IPS DF 4.7 (cell line): ENCODE data around the gene ODAD4.

ENCODE experiments used
- DNase-seq: peaks from one replicate; pipeline ENCODE4 v3.0.0-alpha.2; 2013; ENCODE audit warnings: low spot score; ENCODE audit errors: extremely low read depth

Gene ODAD4

DNA sequence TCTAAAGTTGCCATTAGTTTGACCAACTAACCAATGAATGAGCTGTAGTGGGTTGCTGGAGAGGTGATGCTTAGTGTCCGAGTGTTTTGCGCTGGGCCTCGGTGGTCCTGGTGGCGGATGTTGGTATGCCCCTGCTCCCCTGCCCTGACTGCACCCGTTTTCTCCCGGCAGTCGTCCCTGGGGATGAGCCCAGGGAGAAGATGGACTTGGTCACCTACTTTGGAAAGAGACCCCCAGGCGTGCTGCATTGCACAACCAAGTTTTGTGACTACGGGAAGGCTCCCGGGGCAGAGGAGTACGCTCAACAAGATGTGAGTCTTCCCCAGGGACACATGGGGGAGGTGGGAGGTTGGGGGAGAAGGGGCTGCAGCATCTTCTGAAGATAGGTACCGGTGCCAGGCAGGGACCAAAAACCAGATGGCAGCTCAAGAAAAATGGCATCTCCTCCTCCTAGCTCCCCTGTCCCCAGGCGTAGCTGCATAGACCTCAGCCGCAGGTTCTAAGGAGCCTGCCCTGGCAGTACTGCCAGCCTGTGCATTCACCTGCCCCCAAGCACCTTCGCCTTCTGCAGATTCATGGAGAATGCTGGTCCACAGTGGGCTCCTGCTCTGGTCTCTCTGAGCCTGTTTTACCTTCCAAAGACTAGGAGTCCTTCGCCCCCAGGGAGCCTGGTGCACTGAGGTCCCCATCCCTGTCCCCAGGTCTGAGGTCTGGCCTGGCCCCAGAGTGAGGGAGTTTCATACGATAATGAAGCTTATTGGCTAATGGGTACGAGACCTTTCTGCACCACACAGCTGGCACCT, 41.5 kb downstream of the ODAD4 start:
- no peak for DNase-seq

DNA sequence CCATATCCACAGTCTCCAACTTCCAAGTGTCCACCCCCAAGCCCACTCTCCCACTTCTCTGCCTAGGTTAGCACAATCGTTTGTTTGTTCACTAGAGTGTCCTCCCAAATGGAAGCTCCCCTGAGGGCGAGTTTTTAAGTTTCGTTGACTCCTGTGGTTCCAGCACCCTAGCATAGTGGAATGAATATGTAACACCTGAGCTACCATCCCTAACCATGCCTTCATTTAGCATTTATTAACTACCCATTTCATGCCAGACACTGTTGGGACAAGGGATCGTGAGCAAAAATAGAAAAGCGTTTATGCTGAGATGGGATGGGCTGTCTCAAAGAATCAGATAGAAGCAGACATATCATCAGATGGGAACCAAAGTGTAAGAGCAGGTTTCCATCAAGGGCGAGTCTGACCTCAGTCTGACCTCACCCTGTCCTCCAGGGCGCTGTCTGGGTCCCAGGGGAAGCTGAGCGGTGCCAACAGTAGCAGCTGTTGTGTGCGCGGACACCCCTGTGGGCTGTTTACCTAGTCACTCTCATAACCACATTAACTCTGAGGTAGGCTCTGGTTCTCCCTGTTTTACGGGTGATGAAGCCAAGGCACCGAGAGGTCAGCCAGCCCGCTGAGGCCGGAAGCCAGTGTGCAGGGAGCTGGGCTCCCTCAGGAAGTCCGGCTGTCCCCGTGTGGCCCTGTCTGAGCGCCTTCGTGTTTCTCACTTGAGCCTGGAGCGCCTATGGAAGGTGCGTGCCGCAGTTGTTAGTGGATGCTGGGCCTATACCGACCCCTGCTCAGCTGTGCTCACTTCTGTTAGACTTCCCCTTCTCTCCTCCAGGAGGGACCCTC, 42.4 kb downstream of the ODAD4 start:
- no peak for DNase-seq

DNA sequence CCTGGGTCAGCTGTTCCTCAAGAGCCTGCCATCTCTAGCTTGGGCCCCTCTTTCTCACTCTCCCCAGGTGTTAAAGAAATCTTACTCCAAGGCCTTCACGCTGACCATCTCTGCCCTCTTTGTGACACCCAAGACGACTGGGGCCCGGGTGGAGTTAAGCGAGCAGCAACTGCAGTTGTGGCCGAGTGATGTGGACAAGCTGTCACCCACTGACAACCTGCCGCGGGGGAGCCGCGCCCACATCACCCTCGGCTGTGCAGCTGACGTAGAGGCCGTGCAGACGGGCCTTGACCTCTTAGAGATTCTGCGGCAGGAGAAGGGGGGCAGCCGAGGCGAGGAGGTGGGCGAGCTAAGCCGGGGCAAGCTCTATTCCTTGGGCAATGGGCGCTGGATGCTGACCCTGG, 43.0 kb downstream of the ODAD4 start:
- no peak for DNase-seq

DNA sequence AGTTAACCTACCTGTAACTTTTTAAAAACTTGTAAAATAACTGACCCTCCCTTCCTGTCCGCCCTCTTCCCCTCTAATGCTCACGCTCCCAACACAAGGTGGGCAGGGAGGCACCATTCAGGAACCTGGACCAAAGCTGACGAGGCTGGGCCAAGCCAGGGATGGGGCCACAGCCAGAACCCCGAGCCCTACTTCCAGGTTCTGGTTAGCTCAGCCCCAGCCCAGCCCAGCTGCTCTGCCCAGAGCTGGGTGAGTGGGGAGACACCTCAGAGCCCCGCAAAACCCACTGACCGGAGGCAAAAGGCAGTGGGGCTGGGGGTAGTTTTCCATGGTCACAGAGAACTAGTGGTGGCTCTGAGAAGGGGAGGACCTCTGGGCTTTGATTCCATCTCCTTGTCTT, 43.6 kb downstream of the ODAD4 start:
- DNase-seq, result no peak

DNA sequence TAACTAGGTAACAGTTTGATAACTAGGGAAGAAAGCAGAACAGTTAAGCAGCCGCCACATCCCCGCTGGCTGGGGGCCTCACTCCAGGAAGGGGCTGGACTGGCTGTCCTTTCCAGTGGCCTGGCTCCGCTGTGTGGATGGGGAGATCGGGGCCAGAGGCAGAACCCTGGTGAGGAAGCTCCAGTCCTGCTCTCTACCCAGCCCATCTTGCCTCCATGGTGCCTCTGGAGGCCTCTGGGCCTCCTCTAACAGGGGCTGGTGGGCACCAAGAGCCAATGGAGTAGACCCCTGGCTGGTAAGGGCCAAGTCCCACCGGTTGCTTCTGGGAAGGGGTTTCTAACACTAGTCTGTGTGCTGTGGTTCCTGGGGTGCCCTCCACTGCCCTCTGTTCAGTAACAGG, 44.2 kb downstream of the ODAD4 start:
- no peak for DNase-seq

DNA sequence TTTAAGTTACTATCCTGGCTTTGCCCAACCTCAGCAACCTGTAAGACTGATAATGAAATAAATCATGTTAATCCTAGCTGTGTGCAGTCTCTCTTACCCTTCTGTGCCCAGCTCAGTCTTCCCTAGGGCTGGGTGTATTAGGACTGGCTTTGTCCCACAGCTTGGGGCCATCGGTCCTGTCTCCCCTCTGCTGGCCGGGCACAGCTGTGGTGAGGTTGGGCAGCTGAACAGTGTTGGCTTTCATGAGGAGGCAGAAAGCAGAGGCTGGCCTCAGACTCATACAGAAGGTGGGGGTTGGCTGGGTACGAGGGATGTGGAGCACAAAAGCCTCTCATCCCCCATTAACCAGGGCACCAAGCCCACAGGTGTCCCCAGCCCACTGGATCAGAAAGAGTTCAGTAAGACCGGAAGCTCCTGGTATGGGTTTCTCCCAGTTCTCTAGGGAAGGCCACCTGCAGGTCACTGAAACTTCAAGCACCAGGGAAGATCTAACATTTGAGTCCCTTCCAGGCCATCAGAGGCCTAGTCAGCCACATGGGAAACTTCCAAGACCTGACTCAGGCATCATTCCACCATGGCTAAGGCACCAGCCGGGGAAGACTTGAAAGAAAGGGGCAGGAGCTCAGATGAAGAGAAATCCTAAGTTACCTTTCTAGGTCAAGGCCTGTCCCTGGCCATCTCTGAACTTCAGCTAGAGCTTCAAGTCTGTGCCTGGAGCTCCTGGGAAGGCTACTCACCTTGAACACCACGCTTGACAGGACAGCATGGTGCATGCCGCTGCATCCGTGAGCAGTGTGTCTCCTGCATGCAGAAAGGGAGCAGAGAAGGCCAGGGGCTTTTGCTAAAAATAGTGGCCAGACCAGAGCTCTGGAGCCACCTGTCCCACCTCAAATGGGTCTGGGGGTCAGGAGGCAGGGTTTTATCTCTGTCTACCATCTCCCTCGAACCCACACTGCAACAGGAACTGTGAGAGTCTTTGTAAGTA, 45.0 kb downstream of the ODAD4 start:
- DNase-seq, result no peak

DNA sequence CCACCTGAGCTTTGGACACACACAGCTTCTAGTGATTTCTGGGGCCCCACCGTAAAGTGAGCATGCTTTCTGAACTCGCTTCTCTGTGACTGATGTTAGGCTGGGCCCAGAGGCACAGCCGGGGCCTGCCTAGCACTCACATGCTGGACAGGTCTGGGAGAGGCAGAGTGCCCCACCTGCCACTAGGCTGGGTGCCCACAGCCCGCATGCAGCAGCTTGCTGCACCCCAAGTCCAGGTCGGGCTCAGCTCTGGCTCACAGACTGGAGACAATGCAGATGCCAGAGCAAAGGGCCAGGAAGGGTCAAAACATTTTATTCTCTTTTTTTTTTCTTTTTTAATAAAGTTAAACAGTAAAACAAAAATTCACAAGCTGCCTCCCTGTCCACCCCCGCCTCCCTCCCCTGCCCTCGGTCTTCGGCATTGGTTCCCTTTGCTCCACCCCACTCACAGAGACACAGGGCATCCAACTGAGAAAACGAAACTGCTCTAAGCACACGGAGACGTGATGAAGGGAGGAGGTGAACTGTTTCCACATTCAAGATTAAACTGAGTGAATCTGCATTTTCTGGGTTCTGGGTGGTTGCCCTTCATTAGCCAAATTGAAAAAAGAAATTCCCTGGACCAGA, 45.8 kb downstream of the ODAD4 start:
- DNase-seq, result no peak

DNA sequence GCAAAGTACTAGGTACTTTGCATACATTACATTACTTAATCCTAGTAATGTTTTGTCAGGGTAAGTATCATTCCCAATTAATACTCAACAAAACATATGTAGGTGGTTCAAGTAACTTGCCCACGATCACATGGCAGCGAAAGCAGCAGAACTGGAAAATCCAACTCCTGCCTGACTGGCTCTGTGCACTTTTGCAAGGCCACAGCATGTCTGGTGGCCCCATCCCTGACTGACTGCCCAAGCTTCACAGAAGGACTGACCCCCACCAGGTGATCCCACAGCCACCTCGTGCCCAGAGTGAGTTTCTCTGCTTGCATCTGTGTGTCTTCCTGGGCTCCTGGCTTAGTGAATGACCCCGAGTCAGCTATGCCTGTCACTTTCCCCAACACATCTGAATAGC, 47.6 kb downstream of the ODAD4 start:
- no peak for DNase-seq

DNA sequence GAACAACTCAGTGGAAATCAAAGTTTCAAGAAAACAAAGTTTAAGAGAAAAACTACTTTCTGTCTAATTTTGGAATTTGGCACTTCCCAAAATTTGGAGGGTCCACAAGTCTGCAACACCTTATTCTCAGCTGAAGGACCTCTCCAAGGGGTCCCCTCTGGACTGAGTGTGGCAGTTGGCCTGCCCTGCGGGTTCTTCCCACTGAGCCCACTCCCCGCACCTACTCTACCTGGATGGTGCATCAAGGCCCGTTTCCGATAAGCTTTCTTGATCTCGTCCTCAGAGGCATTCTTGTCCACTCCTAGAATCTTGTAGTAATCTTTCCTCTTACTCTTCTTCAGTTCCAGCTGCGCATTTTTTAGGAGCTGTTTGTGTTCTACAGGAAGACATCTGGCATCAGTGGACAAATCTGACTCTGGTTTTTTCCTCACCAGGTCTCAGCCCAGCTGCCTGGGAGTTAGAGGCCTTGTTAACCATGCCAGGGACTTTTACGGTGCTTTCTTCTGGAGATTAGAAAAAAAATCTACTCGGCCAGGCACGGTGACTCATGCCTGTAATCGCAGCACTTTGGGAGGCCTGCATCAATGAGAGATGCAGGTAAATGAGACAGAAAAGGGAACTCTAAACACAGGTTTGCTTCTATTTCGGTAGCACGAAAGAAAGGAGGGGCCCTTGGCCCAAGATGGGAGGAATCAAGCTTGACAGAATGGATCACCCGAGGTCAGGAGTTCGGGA, 51.8 kb downstream of the ODAD4 start:
- no peak for DNase-seq

DNA sequence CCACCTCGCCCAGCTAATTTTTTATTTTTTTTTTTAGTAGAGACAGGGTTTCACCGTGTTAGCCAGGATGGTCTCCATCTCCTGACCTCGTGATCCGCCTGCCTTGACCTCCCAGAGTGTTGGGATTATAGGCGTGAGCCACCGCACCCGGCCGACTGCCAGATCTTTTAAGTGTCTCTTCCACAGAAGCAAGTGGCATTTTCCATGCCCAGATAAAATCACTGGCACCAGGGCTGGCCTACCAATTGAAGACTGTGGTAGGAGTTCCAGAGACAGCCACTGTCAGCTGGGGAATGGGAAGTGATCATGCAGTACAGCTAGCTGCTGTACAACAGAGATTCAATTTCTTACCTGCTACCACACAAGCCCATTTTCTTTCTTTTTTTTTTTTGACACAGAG, 54.0 kb downstream of the ODAD4 start:
- DNase-seq, result no peak

DNA sequence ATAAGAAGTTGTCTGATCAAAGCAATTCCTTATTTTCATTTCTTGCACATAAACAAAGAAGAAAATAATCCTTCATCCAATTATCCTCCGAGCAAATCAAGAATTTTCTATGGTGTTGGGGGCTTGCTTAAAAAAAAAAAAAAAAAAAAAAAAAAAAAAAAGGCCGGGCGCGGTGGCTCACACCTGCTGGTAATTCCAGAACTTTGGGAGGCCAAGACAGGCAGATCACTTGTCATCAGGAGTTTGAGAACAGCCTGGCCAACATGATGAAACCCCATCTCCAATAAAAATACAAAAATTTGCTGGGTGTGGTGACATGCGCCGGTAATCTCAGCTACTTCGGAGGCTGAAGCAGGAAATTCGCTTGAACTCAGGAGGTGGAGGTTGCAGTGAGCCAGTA, 55.5 kb downstream of the ODAD4 start:
- DNase-seq, result no peak

DNA sequence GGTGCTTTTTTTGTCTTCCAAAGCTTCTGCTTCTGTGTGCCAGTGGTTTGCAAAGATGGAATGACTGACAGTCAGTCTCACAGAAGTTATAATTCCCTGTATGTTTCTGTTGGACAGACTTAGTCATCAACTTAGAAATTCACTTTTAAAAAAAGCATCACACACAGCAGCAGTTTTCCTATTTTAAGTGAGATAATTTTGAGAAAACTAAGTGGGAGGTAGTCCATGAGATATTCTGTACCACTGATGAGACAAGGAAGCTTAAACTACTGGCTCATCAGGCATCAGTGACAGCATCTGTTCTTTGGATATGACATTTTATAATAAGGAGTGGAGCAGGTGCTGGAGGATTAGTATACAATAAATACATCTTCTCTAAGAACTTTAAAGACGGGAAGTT, 56.2 kb downstream of the ODAD4 start:
- DNase-seq, result no peak

DNA sequence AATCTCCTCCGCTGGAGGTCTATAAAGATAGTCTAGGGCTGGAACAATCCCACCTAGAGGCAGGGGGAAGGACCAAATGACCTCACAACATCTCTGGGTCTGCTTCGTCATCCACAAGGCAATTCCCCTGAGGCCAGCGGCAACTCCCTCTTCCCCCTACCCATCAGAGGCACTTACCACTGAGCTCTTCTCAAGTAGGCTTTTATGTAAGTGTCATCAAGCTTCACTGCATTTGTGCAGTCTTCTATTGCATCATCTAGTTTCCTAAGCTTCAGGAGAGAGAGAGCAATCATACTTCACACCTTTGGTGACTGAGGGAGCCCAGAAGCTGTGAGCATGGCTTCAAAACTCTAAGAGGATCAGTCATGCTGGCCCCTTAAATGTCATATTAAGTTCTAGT, 57.2 kb downstream of the ODAD4 start:
- no peak for DNase-seq

DNA sequence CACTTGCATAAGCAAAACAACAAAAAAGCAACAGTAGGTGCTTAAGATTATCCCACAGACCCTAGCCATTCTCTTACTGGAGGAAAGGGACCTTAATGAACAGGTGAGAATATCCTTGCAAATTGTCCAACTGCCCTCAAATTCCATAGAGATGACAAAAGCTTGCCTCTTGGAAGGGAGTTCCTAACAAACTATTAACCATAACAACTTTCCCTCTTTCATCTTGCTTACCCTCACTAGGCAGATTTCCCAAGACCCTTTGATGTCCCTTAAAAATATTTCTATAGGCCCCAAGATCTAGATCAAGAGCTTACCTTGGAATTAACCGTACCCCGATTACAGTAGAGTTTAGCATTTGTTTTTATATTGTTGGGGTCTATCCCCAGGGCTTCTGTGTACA, 58.0 kb downstream of the ODAD4 start:
- no peak for DNase-seq

DNA sequence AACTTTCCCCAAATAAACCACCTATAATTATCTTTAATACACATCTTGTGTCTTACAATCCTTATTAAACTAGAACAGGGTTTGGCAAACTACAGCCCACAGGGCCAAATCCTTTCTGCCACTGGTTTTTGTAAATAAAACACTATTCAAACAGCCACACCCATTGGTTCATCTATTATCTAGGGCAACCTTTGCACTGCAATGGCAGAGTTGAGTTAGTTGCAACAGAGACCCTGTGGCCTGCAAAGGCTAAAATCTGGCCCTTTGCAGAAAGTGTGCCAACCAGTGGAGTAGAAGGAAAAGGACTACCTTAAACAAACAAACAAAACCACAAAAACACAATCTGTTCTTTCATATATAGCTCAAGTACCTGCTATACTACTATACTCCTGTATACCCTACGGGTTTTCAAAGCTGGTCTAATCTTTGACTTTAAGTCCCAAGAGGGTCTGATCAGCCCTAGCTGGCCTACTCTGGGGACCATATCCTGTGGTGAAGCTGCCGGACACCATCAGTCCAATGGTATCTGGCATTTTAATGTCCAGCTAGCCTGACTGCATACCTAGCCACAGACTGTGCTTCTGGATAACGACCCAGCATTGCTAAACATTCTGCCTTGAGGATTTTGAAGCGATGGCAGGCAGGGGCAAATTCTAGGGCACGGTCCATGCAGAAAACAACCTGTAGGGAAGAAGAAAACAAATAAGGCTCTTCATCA, 59.4 kb downstream of the ODAD4 start:
- no peak for DNase-seq

DNA sequence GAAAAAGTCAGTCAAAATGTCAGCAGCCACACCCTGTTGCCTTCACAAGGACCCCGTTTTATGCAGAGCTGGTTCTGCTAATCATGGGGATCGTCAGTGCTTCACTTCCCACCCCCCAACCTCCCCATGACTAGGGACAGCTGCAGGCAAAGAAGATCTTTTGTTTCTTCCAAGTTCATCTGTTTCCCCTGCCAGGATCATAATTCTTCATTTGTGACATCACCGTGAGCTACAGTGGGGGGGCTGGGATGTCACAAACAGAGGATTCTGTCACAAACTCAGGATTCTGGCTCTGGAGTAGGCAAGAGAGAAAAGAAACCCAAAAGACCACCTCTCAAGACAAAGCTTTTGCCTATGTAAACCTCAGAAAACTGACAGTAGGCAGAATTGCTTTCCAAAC, 62.2 kb downstream of the ODAD4 start:
- no peak for DNase-seq

DNA sequence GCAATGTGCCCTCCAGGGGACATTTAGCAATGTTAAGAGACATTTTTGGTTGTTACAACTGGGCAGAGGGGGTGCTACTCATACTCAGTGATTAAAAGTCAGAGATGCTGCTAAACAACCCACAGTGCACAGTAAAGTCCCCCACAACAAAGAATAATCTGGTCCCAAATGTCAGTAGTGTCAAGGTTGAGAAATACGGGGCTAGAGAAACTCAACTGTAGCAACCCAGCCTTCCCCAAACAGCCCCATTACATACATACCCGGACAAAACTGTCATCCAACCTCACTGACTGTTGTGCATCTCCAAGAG, 66.4 kb downstream of the ODAD4 start:
- DNase-seq, result no peak

DNA sequence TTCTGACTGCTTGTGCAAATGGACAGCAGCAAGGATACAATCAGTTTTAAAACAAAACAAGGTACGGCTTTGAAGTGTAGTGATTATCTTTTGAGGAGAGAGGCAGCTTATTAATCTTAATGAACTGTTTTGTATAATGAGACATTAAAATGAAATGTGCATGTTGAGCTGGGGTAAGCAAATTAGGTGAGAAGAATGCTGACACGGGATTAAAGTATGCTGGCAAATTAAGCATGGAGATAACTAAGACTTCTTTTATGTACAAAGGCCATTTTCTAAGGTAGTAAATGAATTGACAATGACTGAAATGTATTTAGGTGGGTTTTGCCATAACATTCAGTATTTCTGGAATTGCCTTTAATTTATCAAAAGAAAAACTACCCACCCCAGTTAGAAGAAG, 68.1 kb downstream of the ODAD4 start:
- no peak for DNase-seq

DNA sequence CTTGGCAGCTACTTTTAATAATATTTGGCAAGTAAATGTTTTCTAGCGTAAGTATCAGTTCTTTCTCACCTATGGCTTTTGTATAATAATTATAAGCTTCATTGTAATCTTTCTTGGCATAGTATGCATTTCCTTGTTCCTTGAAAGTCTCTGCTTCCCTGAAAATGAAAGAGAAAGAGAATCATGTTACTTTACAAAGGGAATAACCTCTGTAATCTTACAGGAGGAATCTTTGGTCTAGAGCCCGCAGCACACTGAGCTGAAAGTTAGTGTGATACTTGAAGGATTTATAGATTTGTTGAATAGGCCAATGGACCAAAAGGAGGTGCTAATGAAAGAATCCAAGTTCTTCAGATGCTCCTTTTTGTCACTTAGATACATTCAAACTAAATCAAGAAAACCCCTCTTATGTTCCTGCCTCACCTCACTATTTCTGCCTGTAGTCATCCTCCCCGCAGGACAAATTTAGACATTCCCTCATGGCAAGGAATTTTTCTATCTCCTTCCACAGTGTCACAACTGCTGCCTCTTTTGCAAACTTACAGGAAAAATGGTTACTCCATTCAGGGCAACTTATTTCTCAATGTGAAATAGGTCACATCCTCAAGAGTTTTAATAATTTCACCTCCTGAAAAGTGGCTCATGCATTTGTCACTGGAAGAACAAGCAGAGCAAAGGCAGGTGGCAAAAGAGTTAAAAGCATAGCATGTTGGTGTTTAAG, 70.2 kb downstream of the ODAD4 start:
- DNase-seq, result no peak
